B cell (primary cell): ENCODE measurements around the gene POLL. TPM values are rescaled to one million over a fixed set of nuclear protein-coding genes. Genes with fewer than 3 reads are reported as not detected.

ENCODE experiments used
- ATAC-seq: fragments of 200-7000 bp; cut with Tn5 transposase; one replicate; pipeline ENCODE4 v1.10.0; 2021; ENCODE audit warnings: low read depth, mild to moderate bottlenecking, moderate number of reproducible peaks, moderate library complexity
- CTCF ChIA-PET: fragments of 350-600 bp; sonication (Branson Sonifier 250); formaldehyde crosslinking; loops from one replicate; lab custom pipeline; 2021; ENCODE audit warnings: antibody characterized with exemption, inconsistent platforms; lab: Charles Lee
- POLR2A ChIA-PET: fragments of 350-600 bp; sonication (Branson Sonifier 250); formaldehyde crosslinking; loops from one replicate; lab custom pipeline; 2021; ENCODE audit warnings: antibody characterized with exemption; lab: Charles Lee
- DNase-seq: peaks from one replicate; pipeline ENCODE4 v3.0.0; 2013
- H2AFZ ChIP-seq: 2 replicates; pipeline ENCODE4 v1.6.1; 2012; ENCODE audit warnings: mild to moderate bottlenecking, low read depth, low read length; ENCODE audit not compliant: insufficient read depth, poor library complexity, severe bottlenecking
- H3K27ac ChIP-seq, 2 donors: 1 replicate in 1 of 2; 2 replicates in 1 of 2; pipeline ENCODE4 v1.5.1; 2012 to 2013; ENCODE audit warnings: low read length in 2 of 2, mild to moderate bottlenecking in 2 of 2, moderate library complexity in 1 of 2
- H3K27me3 ChIP-seq, 4 experiments: fragments of 200-600 bp in 1 of 4; sonication (generic) in 1 of 4; replicated peaks in 1 of 4; 1 replicate in 2 of 4; 2 replicates in 2 of 4; pipeline versions ENCODE4 v1.6.1 to v1.7.0; 2013 to 2016; ENCODE audit warnings: low read length in 3 of 4, mild to moderate bottlenecking in 2 of 4, mixed read lengths in 1 of 4, moderate library complexity in 1 of 4; ENCODE audit not compliant: insufficient read depth in 4 of 4, control insufficient read depth in 3 of 4; ENCODE audit errors: control extremely low read depth in 1 of 4
- H3K36me3 ChIP-seq, 2 experiments: replicated peaks in 1 of 2; 1 replicate in 1 of 2; 2 replicates in 1 of 2; pipeline versions ENCODE4 v1.6.1 to v1.7.1; 2013; ENCODE audit warnings: low read length in 1 of 2; ENCODE audit not compliant: insufficient read depth in 2 of 2, control insufficient read depth in 1 of 2; ENCODE audit errors: control extremely low read depth in 1 of 2, extremely low read depth in 1 of 2
- H3K4me1 ChIP-seq, 2 donors: fragments of 200-600 bp in 1 of 2; sonication (generic) in 1 of 2; 1 replicate in 1 of 2; 2 replicates in 1 of 2; pipeline versions ENCODE4 v1.5.1 to v1.6.1; 2013 to 2017; ENCODE audit warnings: low read length in 2 of 2; ENCODE audit not compliant: control insufficient read depth in 2 of 2, insufficient read depth in 2 of 2
- H3K4me2 ChIP-seq: replicated peaks from 2 replicates; pipeline ENCODE3; 2012; ENCODE audit warnings: mild to moderate bottlenecking, low read depth, low read length; ENCODE audit not compliant: poor library complexity, severe bottlenecking
- H3K4me3 ChIP-seq, 5 experiments: fragments of 200-600 bp in 1 of 5; sonication (generic) in 1 of 5; 1 replicate in 3 of 5; 2 replicates in 2 of 5; pipeline versions ENCODE4 v1.5.1 to v1.7.0; 2011 to 2016; ENCODE audit warnings: low read length in 4 of 5, mild to moderate bottlenecking in 4 of 5, low read depth in 2 of 5, control low read depth in 1 of 5, moderate library complexity in 1 of 5; ENCODE audit not compliant: insufficient read depth in 1 of 5; ENCODE audit errors: control extremely low read depth in 1 of 5, extremely low read depth in 1 of 5
- H3K79me2 ChIP-seq: fragments of 200-600 bp; sonication (generic); one replicate; pipeline ENCODE4 v1.6.0; 2016; ENCODE audit warnings: low read length; ENCODE audit not compliant: control insufficient read depth, insufficient read depth
- H3K9ac ChIP-seq: fragments of 200-600 bp; sonication (generic); 2 replicates; pipeline ENCODE4 v1.6.1; 2017; ENCODE audit warnings: mild to moderate bottlenecking, low read length, moderate library complexity
- H3K9me3 ChIP-seq, 3 donors: one replicate each; pipeline versions ENCODE4 v1.6.1 to v1.7.1; 2013; ENCODE audit warnings: low read length in 2 of 3; ENCODE audit not compliant: control insufficient read depth in 2 of 3, insufficient read depth in 1 of 3; ENCODE audit errors: control extremely low read depth in 1 of 3
- H4K20me1 ChIP-seq: 2 replicates; pipeline ENCODE4 v1.6.0; 2012; ENCODE audit warnings: mild to moderate bottlenecking, low read length; ENCODE audit not compliant: insufficient read depth, control insufficient read depth, poor library complexity, severe bottlenecking
- H3K27ac Mint-ChIP-seq: one replicate; pipeline ENCODE4 v1.8.0; 2021; ENCODE audit warnings: mixed read lengths
- H3K27me3 Mint-ChIP-seq: one replicate; pipeline ENCODE4 v1.8.0; 2021; ENCODE audit warnings: mixed read lengths
- H3K4me1 Mint-ChIP-seq: one replicate; pipeline ENCODE4 v1.8.0; 2021; ENCODE audit warnings: mixed read lengths
- H3K4me3 Mint-ChIP-seq: one replicate; pipeline ENCODE4 v1.8.0; 2021; ENCODE audit warnings: mixed read lengths
- H3K9me3 Mint-ChIP-seq: one replicate; pipeline ENCODE4 v1.8.0; 2022; ENCODE audit warnings: mixed read lengths; ENCODE audit not compliant: insufficient read depth
- CTCF ChIP-seq: fragments of 200-600 bp; IDR thresholded peaks from one replicate; pipeline ENCODE4 v1.8.0; 2022; ENCODE audit warnings: antibody characterized with exemption, mild to moderate bottlenecking
- EZH2 ChIP-seq: IDR thresholded peaks from 2 replicates; pipeline ENCODE4 v1.6.1; 2012; ENCODE audit warnings: borderline replicate concordance, low read depth, mild to moderate bottlenecking, moderate library complexity, low read length; ENCODE audit not compliant: insufficient read depth, poor library complexity, severe bottlenecking
- WGBS: methylation state at CpG from one replicate; pipeline ENCODE4 v1.1.5; 2013; ENCODE audit warnings: missing lambda C conversion rate; ENCODE audit not compliant: insufficient coverage; 5-methylcytosine and 5-hydroxymethylcytosine counted together
- intact Hi-C: fragments of 100-400 bp; cut with micrococcal nuclease; formaldehyde crosslinking; loops from one replicate; pipeline ENCODE4 v1.10.0; 2022
- polyA plus RNA-seq: library from polyadenylated mRNA; depleted of rRNA; stranded (reverse); fragments of >200 nt; gene quantifications from 2 replicates; pipeline ENCODE4 v1.2.3, GENCODE V29; 2012
- total RNA-seq, 2 donors: library from RNA; stranded (reverse); fragments of 120-200 nt in 1 of 2; gene quantifications; 1 replicate in 1 of 2; 2 replicates in 1 of 2; pipeline versions ENCODE4 v1.2.3 to v1.2.4, GENCODE V29; 2013 to 2022

Gene POLL
- total and polyA plus RNA-seq, 2 donors (not counting 1 experiment from before 2014, with no cell fraction given) = 46.0 to 46.7 TPM

DNA sequence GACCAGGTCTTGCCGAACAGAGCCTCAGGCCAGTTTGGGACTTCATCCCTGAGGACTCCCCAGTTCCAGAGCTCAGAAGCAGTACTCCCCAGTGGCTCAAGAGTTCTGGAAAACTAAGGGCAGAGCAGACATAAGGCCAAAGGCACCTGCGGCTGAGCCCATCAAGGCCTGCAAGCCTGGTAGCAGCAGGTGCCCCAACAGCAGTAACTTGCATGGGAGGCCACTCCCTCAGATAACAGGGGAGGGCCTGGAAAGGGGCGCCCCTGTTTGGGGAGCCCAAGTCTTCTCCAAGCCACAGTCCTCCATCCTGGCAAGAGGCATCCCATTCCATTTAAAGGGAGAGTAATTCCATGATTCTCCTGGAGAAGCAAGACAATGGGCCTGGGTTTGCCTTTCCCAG, 13.0 kb downstream of the POLL start:
- CTCF ChIA-PET = interaction anchor here (1.3 kb wide), 1 partner anchor 303 kb away, joined by 6 read pairs; no protein-coding TSS in a partner anchor
- H3K9me3 ChIP-seq = peaks cover 0 to 9% (median 0%) of the 10 kb centered on the region in 3 donors
- H2AFZ ChIP-seq = no peak overlapping the region
- H3K79me2 ChIP-seq = no peaks in the 10 kb centered on the region
- no peak for ATAC-seq
- H3K27ac Mint-ChIP-seq = no peak overlapping the region
- no peaks in the 10 kb centered on the region for H3K9me3 Mint-ChIP-seq
- H3K4me3 Mint-ChIP-seq = no peak overlapping the region
- H3K36me3 ChIP-seq = peaks cover 0 to 18% of the 10 kb centered on the region in 2 experiments
- no peaks in the 10 kb centered on the region for H3K27me3 Mint-ChIP-seq
- intact Hi-C loops = no loop called here
- no peaks in the 10 kb centered on the region for H3K27me3 ChIP-seq
- POLR2A ChIA-PET = no interaction called here
- H4K20me1 ChIP-seq = no peaks in the 10 kb centered on the region
- TF ChIP-seq EZH2 (no peak), CTCF (no peak)
- peaks cover under 1% of the 10 kb centered on the region for H3K4me1 Mint-ChIP-seq
- 97% methylated on average over 2 of the region's 3 CpGs for WGBS
- H3K4me1 ChIP-seq = peaks cover 6 to 8% of the 10 kb centered on the region in 2 donors
- H3K4me3 ChIP-seq = no peak overlapping the region
- H3K27ac ChIP-seq = no peak overlapping the region
- H3K9ac ChIP-seq = no peak overlapping the region
- no peak for DNase-seq
- no peak overlapping the region for H3K4me2 ChIP-seq

GRCh38 chr10:101573885-101574753, 13.9 kb downstream of the POLL start:
- Histone ChIP-seq H3K4me3 (no peak overlapping the region), H3K79me2 (no peaks in the 10 kb centered on the region), H3K4me1 (peaks cover 14 to 18% of the 10 kb centered on the region in 2 donors), H3K9me3 (peaks cover 0 to 17% (median 0%) of the 10 kb centered on the region in 3 donors), H3K36me3 (peaks cover 0 to 10% of the 10 kb centered on the region in 2 experiments), H2AFZ (no peak overlapping the region), H3K4me2 (no peak overlapping the region), H3K27me3 (peaks cover 0 to 10% (median 6%) of the 10 kb centered on the region in 4 experiments), H3K9ac (no peak overlapping the region), H3K27ac (no peak overlapping the region), H4K20me1 (no peaks in the 10 kb centered on the region)
- intact Hi-C loops = loop anchor here (5.0 kb wide), 1 partner anchor 477 kb away; no protein-coding TSS in a partner anchor
- CTCF ChIA-PET = interaction anchor here (5.2 kb wide), 1 partner anchor 360 kb away, joined by 47 read pairs; no protein-coding TSS in a partner anchor
- DNase-seq (no peak), ATAC-seq (no peak)
- TF ChIP-seq EZH2 = no peak
- no peak for TF ChIP-seq CTCF
- H3K9me3 Mint-ChIP-seq = no peaks in the 10 kb centered on the region
- H3K27me3 Mint-ChIP-seq = peaks cover 7% of the 10 kb centered on the region
- peaks cover 10% of the 10 kb centered on the region for H3K4me1 Mint-ChIP-seq
- WGBS = 95% methylated on average over 13 of the region's 25 CpGs
- H3K4me3 Mint-ChIP-seq = no peak overlapping the region
- no peak overlapping the region for H3K27ac Mint-ChIP-seq
- POLR2A ChIA-PET = no interaction called here
